GM12891 (cell line): Measurements from ENCODE around the gene CMSS1.

Source experiments
- DNase-seq: peaks from one replicate; pipeline ENCODE4 v3.0.0; 2011; ENCODE audit warnings: low spot score; ENCODE audit not compliant: insufficient read length
- FAIRE-seq: peaks from 2 replicates; lab custom pipeline; 2011; peaks lifted over from hg19 to GRCh38; lab: Jason Lieb, UNC
- PAX5 ChIP-seq: IDR thresholded peaks from 2 replicates; pipeline ENCODE4 v1.6.1; 2011; ENCODE audit warnings: low read length, moderate library complexity, mild to moderate bottlenecking; ENCODE audit not compliant: insufficient read depth, severe bottlenecking
- POLR2A ChIP-seq: IDR thresholded peaks from 2 replicates; pipeline ENCODE4 v1.6.1; 2011; ENCODE audit warnings: low read depth, low read length, control low read depth
- POLR2AphosphoS5 ChIP-seq: IDR thresholded peaks from 2 replicates; pipeline ENCODE4 v1.6.1; 2011; ENCODE audit warnings: low read depth, low read length, control low read depth
- POU2F2 ChIP-seq: IDR thresholded peaks from 2 replicates; pipeline ENCODE4 v1.6.1; 2011; ENCODE audit warnings: low read depth, mild to moderate bottlenecking, control low read depth, low read length, moderate library complexity
- SPI1 ChIP-seq: IDR thresholded peaks from 2 replicates; pipeline ENCODE4 v1.6.1; 2011; ENCODE audit warnings: low read depth, low read length, control low read depth
- TAF1 ChIP-seq: IDR thresholded peaks from 2 replicates; pipeline ENCODE4 v1.6.1; 2011; ENCODE audit warnings: low read depth, low read length, control low read depth

Gene CMSS1

GRCh38 chr3:99891610-99892285 is 74.1 kb downstream of the CMSS1 start:
- FAIRE-seq (no peak), DNase-seq (no peak)
- TF ChIP-seq SPI1, result no peak
- TF ChIP-seq POLR2AphosphoS5, result no peak

GRCh38 chr3:99892332-99892731 is 74.7 kb downstream of the CMSS1 start:
- no peak for DNase-seq

GRCh38 chr3:99895131-99895696 is 77.6 kb downstream of the CMSS1 start:
- no peak for DNase-seq
- TF ChIP-seq POU2F2 (no peak), POLR2A (no peak), SPI1 (no peak), PAX5 (no peak), POLR2AphosphoS5 (no peak), TAF1 (no peak)
- FAIRE-seq, result peak; percentile 50

More at GRCh38 chr3:99892332-99892731, 74.7 kb downstream of the CMSS1 start:
- no peak for TF ChIP-seq PAX5
- TF ChIP-seq POU2F2, result no peak
- no peak for TF ChIP-seq POLR2AphosphoS5
- no peak for TF ChIP-seq TAF1
- no peak for TF ChIP-seq POLR2A
- no peak for TF ChIP-seq SPI1
- FAIRE-seq, result no peak

- DNase-seq (no peak), FAIRE-seq (peak; percentile 20)
- TF ChIP-seq TAF1 (no peak), POLR2A (no peak), SPI1 (no peak)
Measured at GRCh38 chr3:99895703-99896441, 78.2 kb downstream of the CMSS1 start.

- no peak for DNase-seq
- FAIRE-seq, result no peak
- no peak for TF ChIP-seq TAF1
- no peak for TF ChIP-seq SPI1
- no peak for TF ChIP-seq POLR2AphosphoS5
- no peak for TF ChIP-seq POU2F2
- TF ChIP-seq PAX5, result no peak
Measured at GRCh38 chr3:99896482-99896881, 78.8 kb downstream of the CMSS1 start.

GRCh38 chr3:99899603-99900002 is 81.9 kb downstream of the CMSS1 start:
- FAIRE-seq, result no peak
- no peak for DNase-seq
- no peak for TF ChIP-seq POU2F2
- TF ChIP-seq POLR2AphosphoS5, result no peak
- TF ChIP-seq SPI1, result no peak
- TF ChIP-seq POLR2A, result no peak
- TF ChIP-seq TAF1, result no peak
- no peak for TF ChIP-seq PAX5

GRCh38 chr3:99900248-99900647 is 82.6 kb downstream of the CMSS1 start:
- FAIRE-seq (no peak), DNase-seq (no peak)
- TF ChIP-seq PAX5 (no peak), TAF1 (no peak), SPI1 (no peak), POLR2AphosphoS5 (no peak), POLR2A (no peak), POU2F2 (no peak)

- no peak for DNase-seq
Measured at GRCh38 chr3:99901200-99901926, 83.7 kb downstream of the CMSS1 start.

GRCh38 chr3:99902091-99902490 is 84.4 kb downstream of the CMSS1 start:
- DNase-seq, result no peak
- TF ChIP-seq TAF1, result no peak
- no peak for TF ChIP-seq POU2F2
- TF ChIP-seq POLR2AphosphoS5, result no peak
- TF ChIP-seq SPI1, result no peak
- TF ChIP-seq POLR2A, result no peak
- TF ChIP-seq PAX5, result no peak
- peak; percentile 78 for FAIRE-seq

More at GRCh38 chr3:99901200-99901926, 83.7 kb downstream of the CMSS1 start:
- FAIRE-seq, result peak; percentile 20
- TF ChIP-seq PAX5, result no peak
- no peak for TF ChIP-seq POU2F2
- TF ChIP-seq SPI1, result no peak
- TF ChIP-seq POLR2A, result no peak
- TF ChIP-seq POLR2AphosphoS5, result no peak
- no peak for TF ChIP-seq TAF1

- no peak for FAIRE-seq
- DNase-seq, result no peak
- TF ChIP-seq POLR2A (no peak), PAX5 (no peak), POLR2AphosphoS5 (no peak), TAF1 (no peak), POU2F2 (no peak), SPI1 (no peak)
Measured at GRCh38 chr3:99903869-99904268, 86.2 kb downstream of the CMSS1 start.
